Left ventricle myocardium superior (tissue), 1 donor: ENCODE measurements around the gene NID2. TPM values are rescaled to one million over a fixed set of nuclear protein-coding genes. Genes with fewer than 3 reads are reported as not detected.

Source experiments
- ATAC-seq: fragments of 200-7000 bp; cut with Tn5 transposase; one replicate; pipeline ENCODE4 v1.9.1; 2020; ENCODE audit warnings: mild to moderate bottlenecking, moderate library complexity
- DNase-seq: peaks from one replicate; pipeline ENCODE4 v3.0.0-alpha.2; 2020
- intact Hi-C: fragments of 100-400 bp; cut with micrococcal nuclease; formaldehyde crosslinking; loops from one replicate; pipeline ENCODE4 v1.11.0; 2022
- total RNA-seq: library from RNA; stranded (reverse); fragmentation: NEBNext Ultra II Directional; extraction: Animal tissue kit (Norgen Biotek cat#: 25700); gene quantifications from one replicate; pipeline ENCODE4 v1.2.1, GENCODE V29; 2021
- donor health status: DM: no; HTN: yes; CAD: no; lungs with severe emphysema.

NID2 gene
- total RNA-seq, 1 donor from 2014 or later, result 41.3 TPM

GRCh38 chr14:52040598-52040997 is 28.3 kb downstream of the NID2 start:
- no peak for ATAC-seq
- DNase-seq, result no peak
- intact Hi-C loops, result no loop called here

- ATAC-seq (no peak), DNase-seq (no peak)
- intact Hi-C loops, result no loop called here
These were observed 29.6 kb downstream of the NID2 start for GRCh38 chr14:52039124-52039815.

GRCh38 chr14:52033101-52033642 is 35.7 kb downstream of the NID2 start:
- ATAC-seq (no peak), DNase-seq (no peak)
- intact Hi-C loops, result no loop called here

GRCh38 chr14:52032204-52032801 is 36.6 kb downstream of the NID2 start:
- ATAC-seq, result peak; percentile 41
- no peak for DNase-seq
- intact Hi-C loops, result no loop called here

GRCh38 chr14:52031781-52032180 is 37.1 kb downstream of the NID2 start:
- intact Hi-C loops, result no loop called here
- peak; percentile 81 for DNase-seq
- peak; percentile 97 for ATAC-seq

- ATAC-seq (no peak), DNase-seq (no peak)
- intact Hi-C loops, result no loop called here
These were observed 39.0 kb downstream of the NID2 start for GRCh38 chr14:52029881-52030280.

GRCh38 chr14:52026901-52027300 is 42.0 kb downstream of the NID2 start:
- ATAC-seq, result no peak
- DNase-seq, result no peak
- intact Hi-C loops, result no loop called here

- DNase-seq (no peak), ATAC-seq (peak; percentile 18)
- intact Hi-C loops, result no loop called here
These were observed 42.7 kb downstream of the NID2 start for GRCh38 chr14:52026017-52026660.

- DNase-seq (no peak), ATAC-seq (peak; percentile 63)
- intact Hi-C loops, result no loop called here
These were observed 43.5 kb downstream of the NID2 start for GRCh38 chr14:52025310-52025709.

GRCh38 chr14:52023518-52023917 is 45.3 kb downstream of the NID2 start:
- ATAC-seq, result peak; percentile 70
- intact Hi-C loops, result no loop called here
- no peak for DNase-seq

GRCh38 chr14:52021957-52022600 is 46.8 kb downstream of the NID2 start:
- ATAC-seq (no peak), DNase-seq (no peak)
- intact Hi-C loops, result no loop called here

GRCh38 chr14:52020866-52021717 is 47.8 kb downstream of the NID2 start:
- ATAC-seq (peak; percentile 7), DNase-seq (no peak)
- intact Hi-C loops, result no loop called here

- ATAC-seq, result no peak
- DNase-seq, result no peak
- intact Hi-C loops, result no loop called here
These were observed 48.6 kb downstream of the NID2 start for GRCh38 chr14:52020161-52020714.

- ATAC-seq, result no peak
- intact Hi-C loops, result no loop called here
- no peak for DNase-seq
These were observed 49.9 kb downstream of the NID2 start for GRCh38 chr14:52018970-52019369.

GRCh38 chr14:52018252-52018651 is 50.6 kb downstream of the NID2 start:
- ATAC-seq (no peak), DNase-seq (no peak)
- intact Hi-C loops, result no loop called here

GRCh38 chr14:52015411-52016030 is 53.3 kb downstream of the NID2 start:
- ATAC-seq (peak; percentile 38), DNase-seq (peak; percentile 52)
- intact Hi-C loops, result no loop called here

GRCh38 chr14:52014601-52015267 is 54.1 kb downstream of the NID2 start:
- intact Hi-C loops, result loop anchor here (5.0 kb wide), 1 partner anchor 48 kb away; no protein-coding TSS in a partner anchor
- DNase-seq (peak; percentile 78), ATAC-seq (peak; percentile 79)
